Prostate gland (tissue), 2 donors: ENCODE data around the gene BMERB1. TPM values are rescaled to one million over a fixed set of nuclear protein-coding genes. Genes with fewer than 3 reads are reported as not detected.

ENCODE experiments used
- DNase-seq: peaks from one replicate; pipeline ENCODE4 v3.0.0-alpha.2; 2019; ENCODE audit warnings: low spot score
- H3K27ac ChIP-seq, 2 donors: fragments of 200-600 bp; sonication (generic); 2 replicates each; pipeline ENCODE4 v1.5.1; 2017 to 2019
- H3K27me3 ChIP-seq: fragments of 200-600 bp; sonication (generic); replicated peaks from 2 replicates; pipeline ENCODE4 v1.5.1; 2019; ENCODE audit not compliant: insufficient read depth
- H3K36me3 ChIP-seq, 2 donors: fragments of 200-600 bp; sonication (generic); 1 replicate in 1 of 2; 2 replicates in 1 of 2; pipeline versions ENCODE4 v1.5.1 to v1.8.1; 2017 to 2019
- H3K4me1 ChIP-seq: fragments of 200-600 bp; sonication (generic); replicated peaks from 2 replicates; pipeline ENCODE4 v1.5.1; 2019
- H3K4me3 ChIP-seq, 2 donors: fragments of 200-600 bp; sonication (generic); 2 replicates each; pipeline ENCODE4 v1.5.1; 2017 to 2019
- H3K9me3 ChIP-seq: fragments of 200-600 bp; sonication (generic); 2 replicates; pipeline ENCODE4 v1.5.1; 2017
- POLR2A ChIP-seq: fragments of 450-650 bp; IDR thresholded peaks from one replicate; pipeline ENCODE4 v1.6.1; 2016; ENCODE audit warnings: antibody characterized with exemption, mild to moderate bottlenecking
- POLR2AphosphoS5 ChIP-seq: sonication (generic); formaldehyde crosslinking; IDR thresholded peaks from one replicate; pipeline ENCODE4 v1.6.1; 2017; ENCODE audit warnings: antibody characterized with exemption
- WGBS: methylation state at CpG from one replicate; pipeline ENCODE4 v1.1.5; 2018; 5-methylcytosine and 5-hydroxymethylcytosine counted together
- intact Hi-C: fragments of 100-400 bp; cut with DNase I; formaldehyde crosslinking; loops from one replicate; pipeline ENCODE4 v1.14.2; 2022
- total RNA-seq, 2 donors: library from RNA; depleted of rRNA; stranded (reverse); fragments of >200 nt; gene quantifications; one replicate each; pipeline ENCODE4 v1.1.0, GENCODE V29; 2016
- TF ChIP-seq, protein P1 (sequence below), 4 experiments: fragments of 200-600 bp in 2 of 4; fragments of 450-650 bp in 2 of 4; sonication (generic) in 2 of 4; IDR thresholded peaks; 1 replicate in 3 of 4; 2 replicates in 1 of 4; pipeline ENCODE4 v1.5.1; 2016 to 2019; ENCODE audit warnings: antibody characterized with exemption in 4 of 4, mild to moderate bottlenecking in 2 of 4, moderate library complexity in 2 of 4

The BMERB1 gene
- total RNA-seq, 2 donors from 2014 or later: 49.1 to 51.1 TPM

- intact Hi-C loops: no loop called here
- H3K27ac ChIP-seq: no peak overlapping the region
Measured at GRCh38 chr16:15507959-15508627, 73.7 kb downstream of the BMERB1 start.

DNA sequence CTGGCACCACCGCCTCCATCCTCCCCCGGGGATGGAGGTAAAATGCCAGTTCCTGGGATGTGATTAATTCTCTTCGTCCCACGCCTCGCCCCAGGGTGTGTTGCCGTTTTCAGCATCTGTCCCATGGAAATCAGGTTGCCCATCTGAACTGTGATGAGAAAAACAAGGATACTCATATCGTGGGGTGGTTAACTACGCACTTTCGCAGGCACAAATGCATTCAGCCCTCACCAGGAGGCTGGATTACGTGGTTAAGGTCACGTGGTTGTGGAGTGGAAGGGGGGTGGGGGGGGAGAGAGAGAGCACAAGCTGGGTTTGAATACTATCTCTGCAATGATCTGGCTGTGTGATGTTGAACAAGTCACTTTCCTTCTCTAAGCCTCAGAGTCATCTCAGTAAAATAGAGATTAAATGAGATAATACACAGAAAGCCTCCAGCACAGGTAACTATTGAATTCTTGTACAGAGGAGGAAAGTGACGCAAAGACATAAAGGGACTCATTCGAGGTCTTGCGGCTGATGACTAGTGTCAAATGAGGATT is 74.7 kb downstream of the BMERB1 start:
- intact Hi-C loops: no loop called here
- H3K4me3 ChIP-seq: no peak overlapping the region
- no peak for DNase-seq
- 80% methylated on average over 14 of the region's 14 CpGs for WGBS
- TF ChIP-seq POLR2AphosphoS5 (no peak), POLR2A (no peak)
- TF ChIP-seq, protein P1, sequence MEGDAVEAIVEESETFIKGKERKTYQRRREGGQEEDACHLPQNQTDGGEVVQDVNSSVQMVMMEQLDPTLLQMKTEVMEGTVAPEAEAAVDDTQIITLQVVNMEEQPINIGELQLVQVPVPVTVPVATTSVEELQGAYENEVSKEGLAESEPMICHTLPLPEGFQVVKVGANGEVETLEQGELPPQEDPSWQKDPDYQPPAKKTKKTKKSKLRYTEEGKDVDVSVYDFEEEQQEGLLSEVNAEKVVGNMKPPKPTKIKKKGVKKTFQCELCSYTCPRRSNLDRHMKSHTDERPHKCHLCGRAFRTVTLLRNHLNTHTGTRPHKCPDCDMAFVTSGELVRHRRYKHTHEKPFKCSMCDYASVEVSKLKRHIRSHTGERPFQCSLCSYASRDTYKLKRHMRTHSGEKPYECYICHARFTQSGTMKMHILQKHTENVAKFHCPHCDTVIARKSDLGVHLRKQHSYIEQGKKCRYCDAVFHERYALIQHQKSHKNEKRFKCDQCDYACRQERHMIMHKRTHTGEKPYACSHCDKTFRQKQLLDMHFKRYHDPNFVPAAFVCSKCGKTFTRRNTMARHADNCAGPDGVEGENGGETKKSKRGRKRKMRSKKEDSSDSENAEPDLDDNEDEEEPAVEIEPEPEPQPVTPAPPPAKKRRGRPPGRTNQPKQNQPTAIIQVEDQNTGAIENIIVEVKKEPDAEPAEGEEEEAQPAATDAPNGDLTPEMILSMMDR (IDR thresholded peaks at IDR 0.05): no peak
- no peaks in the 10 kb centered on the region for H3K9me3 ChIP-seq
- H3K4me1 ChIP-seq: no peaks in the 10 kb centered on the region
- no peaks in the 10 kb centered on the region for H3K36me3 ChIP-seq
- H3K27ac ChIP-seq: no peak overlapping the region
- no peaks in the 10 kb centered on the region for H3K27me3 ChIP-seq

More at GRCh38 chr16:15507959-15508627, 73.7 kb downstream of the BMERB1 start:
- H3K36me3 ChIP-seq: no peaks in the 10 kb centered on the region
- H3K9me3 ChIP-seq: no peaks in the 10 kb centered on the region
- no peak for DNase-seq
- H3K27me3 ChIP-seq: no peaks in the 10 kb centered on the region
- WGBS: 90% methylated on average over 8 of the region's 8 CpGs
- no peaks in the 10 kb centered on the region for H3K4me1 ChIP-seq
- H3K4me3 ChIP-seq: no peak overlapping the region
- TF ChIP-seq POLR2AphosphoS5: no peak
- TF ChIP-seq, protein P1 (IDR thresholded peaks at IDR 0.05): no peak
- no peak for TF ChIP-seq POLR2A

GRCh38 chr16:15509593-15510535 is 75.5 kb downstream of the BMERB1 start:
- WGBS: 77% methylated on average over 19 of the region's 19 CpGs
- no peak for DNase-seq
- intact Hi-C loops: no loop called here

DNA sequence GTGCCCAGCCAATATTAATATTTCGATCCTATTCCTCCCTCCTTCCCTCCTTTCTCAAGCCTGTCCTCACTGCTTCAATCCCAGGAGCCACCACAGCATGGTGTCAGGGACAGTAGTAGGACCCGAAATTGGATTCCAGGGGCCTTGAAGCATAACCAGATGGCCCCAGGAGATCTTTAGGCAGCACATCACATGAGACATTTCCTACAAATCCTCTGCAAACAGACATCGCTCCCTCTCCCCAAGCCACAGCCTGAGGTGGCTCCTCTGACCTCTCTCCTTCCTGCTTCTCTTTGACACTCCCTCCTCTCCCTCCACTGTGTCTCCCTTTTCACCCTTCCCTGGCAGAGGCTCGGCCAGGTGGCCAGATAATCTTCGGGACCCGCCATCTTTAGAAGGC is 76.6 kb downstream of the BMERB1 start:
- Histone ChIP-seq H3K4me1 (no peaks in the 10 kb centered on the region), H3K36me3 (no peaks in the 10 kb centered on the region), H3K9me3 (no peaks in the 10 kb centered on the region), H3K27ac (no peak overlapping the region), H3K27me3 (no peaks in the 10 kb centered on the region), H3K4me3 (no peak overlapping the region)
- WGBS: 84% methylated on average over 6 of the region's 6 CpGs
- no peak for DNase-seq
- no peak for TF ChIP-seq POLR2AphosphoS5
- intact Hi-C loops: no loop called here

More at GRCh38 chr16:15509593-15510535, 75.5 kb downstream of the BMERB1 start:
- TF ChIP-seq POLR2AphosphoS5 (no peak), POLR2A (no peak)
- TF ChIP-seq, protein P1 (IDR thresholded peaks at IDR 0.05): no peak
- Histone ChIP-seq H3K27ac (no peak overlapping the region), H3K27me3 (no peaks in the 10 kb centered on the region), H3K4me1 (no peaks in the 10 kb centered on the region), H3K9me3 (no peaks in the 10 kb centered on the region), H3K36me3 (no peaks in the 10 kb centered on the region), H3K4me3 (no peak overlapping the region)

GRCh38 chr16:15511759-15512487 is 77.5 kb downstream of the BMERB1 start:
- Histone ChIP-seq H3K27ac (no peak overlapping the region), H3K4me1 (no peaks in the 10 kb centered on the region), H3K9me3 (no peaks in the 10 kb centered on the region), H3K27me3 (no peaks in the 10 kb centered on the region), H3K4me3 (no peak overlapping the region), H3K36me3 (no peaks in the 10 kb centered on the region)
- intact Hi-C loops: no loop called here
- DNase-seq: no peak
- no peak for TF ChIP-seq POLR2A
- WGBS: 96% methylated on average over 11 of the region's 11 CpGs
